Measurements from ENCODE around the gene THUMPD3. TPM values are rescaled to one million over a fixed set of nuclear protein-coding genes. Genes with fewer than 3 reads are reported as not detected.

THUMPD3 gene
- total RNA-seq, 4 donors from 2014 or later: 19.8 to 37.6 (median 27.0) TPM

DNA sequence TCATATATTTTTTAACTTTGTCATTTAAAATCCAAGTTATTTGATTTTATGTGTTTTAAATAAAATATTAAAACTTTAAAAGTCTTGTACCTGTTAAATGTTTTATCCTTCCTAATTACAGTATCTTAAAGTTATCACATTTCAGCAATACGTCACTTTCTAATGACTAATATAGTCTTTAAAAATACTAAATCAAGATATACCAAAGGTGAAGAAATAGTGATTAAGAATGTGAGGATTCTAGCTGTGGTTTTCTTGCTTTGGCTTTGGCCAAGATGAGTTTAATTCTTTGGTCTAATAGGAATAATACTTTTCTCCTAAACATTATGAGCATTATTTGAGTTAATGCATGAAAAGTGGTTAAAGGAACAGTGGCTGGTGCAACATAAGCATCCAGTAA, 48.4 kb downstream of the THUMPD3 start:
- 77 to 81% methylated on average over 1 of the region's 1 CpG for WGBS, 2 donors
- H3K4me3 ChIP-seq (ENCODE audit: low read depth, poor library complexity, severe bottlenecking): no peak overlapping the region
- DNase-seq (ENCODE audit: low spot score in 2 of 2): no peak
- intact Hi-C loops (cut with DNase I; ENCODE audit: low total_unique reads): no loop called here
- TF ChIP-seq POLR2A (IDR thresholded peaks at IDR 0.05) (no peak), CTCF (IDR thresholded peaks at IDR 0.05) (no peak)

GRCh38 chr3:9412293-9412692, 49.4 kb downstream of the THUMPD3 start:
- DNase-seq (ENCODE audit: low spot score in 2 of 2): no peak
- intact Hi-C loops (cut with DNase I; ENCODE audit: low total_unique reads): no loop called here

GRCh38 chr3:9414826-9415225, 52.0 kb downstream of the THUMPD3 start:
- no peak for DNase-seq (ENCODE audit: low spot score in 2 of 2)
- no peak for TF ChIP-seq POLR2A (IDR thresholded peaks at IDR 0.05)
- TF ChIP-seq CTCF (IDR thresholded peaks at IDR 0.05): no peak
- intact Hi-C loops (cut with DNase I; ENCODE audit: low total_unique reads): no loop called here
- H3K4me3 ChIP-seq (ENCODE audit: low read depth, poor library complexity, severe bottlenecking): no peak overlapping the region

More at GRCh38 chr3:9412293-9412692, 49.4 kb downstream of the THUMPD3 start:
- no peak overlapping the region for H3K4me3 ChIP-seq (ENCODE audit: low read depth, poor library complexity, severe bottlenecking)
- WGBS, 2 donors: 75 to 89% methylated on average over 1 of the region's 1 CpG
- TF ChIP-seq POLR2A (IDR thresholded peaks at IDR 0.05) (no peak), CTCF (IDR thresholded peaks at IDR 0.05) (no peak)

DNA sequence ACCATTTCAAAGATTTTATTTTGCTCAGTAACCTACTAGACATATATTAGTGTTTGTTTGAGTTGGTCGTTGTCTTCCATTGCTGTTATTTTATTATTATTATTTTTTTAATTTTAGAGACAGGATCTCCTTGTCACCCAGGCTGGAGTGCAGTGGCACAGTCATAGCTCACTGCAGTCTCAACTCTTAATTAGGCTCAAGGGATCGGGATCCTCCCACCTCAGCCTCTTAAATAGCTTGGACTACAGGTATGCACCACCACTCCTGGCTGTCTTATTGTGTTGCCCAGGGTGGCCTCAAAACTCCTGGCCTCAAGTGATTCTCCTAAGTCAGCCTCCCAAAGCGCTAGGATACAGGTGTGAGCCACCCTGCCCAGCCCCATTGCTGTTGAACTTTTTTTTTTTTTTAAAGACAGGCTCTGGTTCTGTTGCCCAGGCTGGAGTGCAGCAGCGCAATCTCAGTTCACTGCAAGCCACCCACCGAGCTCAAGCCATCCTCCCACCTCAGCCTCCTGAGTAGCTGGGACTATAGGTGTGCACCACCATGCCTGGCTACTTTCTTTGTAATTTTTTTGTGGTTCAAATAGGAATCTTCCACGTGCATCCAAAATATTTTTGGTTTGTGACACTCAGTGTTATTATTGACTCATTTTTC, 52.8 kb downstream of the THUMPD3 start:
- no peak overlapping the region for H3K4me3 ChIP-seq (ENCODE audit: low read depth, poor library complexity, severe bottlenecking)
- 79 to 81% methylated on average over 6 of the region's 6 CpGs for WGBS, 2 donors
- intact Hi-C loops (cut with DNase I; ENCODE audit: low total_unique reads): no loop called here
- no peak for DNase-seq (ENCODE audit: low spot score in 2 of 2)
- no peak for TF ChIP-seq POLR2A (IDR thresholded peaks at IDR 0.05)
- TF ChIP-seq CTCF (IDR thresholded peaks at IDR 0.05): no peak

DNA sequence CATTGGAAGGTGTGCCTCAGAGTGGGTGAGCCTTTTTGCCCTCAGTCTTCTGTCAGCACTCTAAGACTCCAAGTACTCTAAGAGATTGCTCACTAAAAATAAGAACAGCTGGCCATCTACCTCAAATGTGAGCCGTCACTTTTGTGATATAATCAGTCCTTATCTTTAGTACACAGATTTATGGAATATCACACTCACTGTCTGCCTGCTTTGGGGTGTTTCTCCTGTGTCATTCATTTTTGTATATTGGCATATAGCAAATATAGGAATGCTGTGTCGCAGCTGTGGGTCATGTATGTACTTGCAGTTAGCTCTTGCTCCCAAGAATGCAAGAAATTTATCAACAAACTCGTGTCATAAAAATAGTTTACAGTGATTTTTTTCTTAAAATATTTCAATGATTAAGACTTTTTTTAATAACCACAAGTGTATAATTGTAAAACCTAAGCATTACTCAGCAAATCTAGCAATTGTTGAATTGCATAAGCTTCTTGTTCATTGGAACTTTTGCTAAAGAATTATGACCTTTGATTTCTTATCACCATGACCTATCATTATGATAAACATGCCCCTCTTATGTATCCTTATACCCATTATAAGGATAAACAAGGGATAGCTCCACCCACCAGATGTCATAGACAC, 53.4 kb downstream of the THUMPD3 start:
- 32 to 37% methylated on average over 3 of the region's 3 CpGs for WGBS, 2 donors
- H3K4me3 ChIP-seq (ENCODE audit: low read depth, poor library complexity, severe bottlenecking): no peak overlapping the region
- no peak for DNase-seq (ENCODE audit: low spot score in 2 of 2)
- no peak for TF ChIP-seq CTCF (IDR thresholded peaks at IDR 0.05)
- TF ChIP-seq POLR2A (IDR thresholded peaks at IDR 0.05): no peak
- intact Hi-C loops (cut with DNase I; ENCODE audit: low total_unique reads): no loop called here

Measured in lower leg skin (tissue), 4 donors.